Esophagus muscularis mucosa (tissue), 4 donors: Measurements from ENCODE around the gene F11.

Source experiments
- EP300 ChIP-seq: sonication (generic); formaldehyde crosslinking; IDR thresholded peaks from one replicate; pipeline ENCODE4 v1.6.1; 2017; ENCODE audit warnings: antibody characterized with exemption
- POLR2AphosphoS5 ChIP-seq, 2 donors: sonication (generic); formaldehyde crosslinking; IDR thresholded peaks; one replicate each; pipeline ENCODE4 v1.6.1; 2017; ENCODE audit warnings: antibody characterized with exemption in 2 of 2
- TF ChIP-seq, protein P1 (sequence below), 3 experiments: fragments of 200-600 bp in 2 of 3; fragments of 450-650 bp in 1 of 3; sonication (generic) in 2 of 3; IDR thresholded peaks; one replicate each; pipeline ENCODE4 v1.5.1; 2017 to 2019; ENCODE audit warnings: antibody characterized with exemption in 3 of 3, mild to moderate bottlenecking in 2 of 3, moderate library complexity in 1 of 3

DNA sequence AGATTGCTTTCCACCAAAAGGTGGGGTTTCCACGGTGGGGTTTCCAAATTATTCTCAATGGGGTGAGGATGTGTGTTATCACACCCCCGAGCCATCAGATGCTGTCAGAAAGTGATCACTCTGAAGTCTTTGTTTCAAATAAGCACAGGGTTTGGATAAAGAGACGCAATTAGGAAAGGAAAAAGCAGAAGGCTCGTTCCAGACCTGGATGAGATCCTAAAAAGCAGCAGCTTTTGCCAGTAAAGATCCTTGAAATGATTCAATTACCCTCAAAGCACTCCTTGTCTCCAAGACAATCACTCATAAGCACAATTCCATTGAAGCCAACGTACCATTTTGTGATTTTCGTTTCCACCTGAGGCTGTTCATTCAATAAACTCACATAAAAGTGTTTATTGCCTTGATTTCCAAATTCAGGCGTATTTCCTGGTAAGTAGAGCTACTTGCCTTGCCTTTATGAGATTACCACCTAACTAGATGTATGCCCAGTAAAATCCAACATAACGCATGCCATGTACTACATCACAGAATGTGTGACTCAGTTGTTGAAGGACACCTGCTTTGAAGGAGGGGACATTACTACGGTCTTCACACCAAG lies 5.2 kb downstream of the F11 start:
- TF ChIP-seq, protein P1, sequence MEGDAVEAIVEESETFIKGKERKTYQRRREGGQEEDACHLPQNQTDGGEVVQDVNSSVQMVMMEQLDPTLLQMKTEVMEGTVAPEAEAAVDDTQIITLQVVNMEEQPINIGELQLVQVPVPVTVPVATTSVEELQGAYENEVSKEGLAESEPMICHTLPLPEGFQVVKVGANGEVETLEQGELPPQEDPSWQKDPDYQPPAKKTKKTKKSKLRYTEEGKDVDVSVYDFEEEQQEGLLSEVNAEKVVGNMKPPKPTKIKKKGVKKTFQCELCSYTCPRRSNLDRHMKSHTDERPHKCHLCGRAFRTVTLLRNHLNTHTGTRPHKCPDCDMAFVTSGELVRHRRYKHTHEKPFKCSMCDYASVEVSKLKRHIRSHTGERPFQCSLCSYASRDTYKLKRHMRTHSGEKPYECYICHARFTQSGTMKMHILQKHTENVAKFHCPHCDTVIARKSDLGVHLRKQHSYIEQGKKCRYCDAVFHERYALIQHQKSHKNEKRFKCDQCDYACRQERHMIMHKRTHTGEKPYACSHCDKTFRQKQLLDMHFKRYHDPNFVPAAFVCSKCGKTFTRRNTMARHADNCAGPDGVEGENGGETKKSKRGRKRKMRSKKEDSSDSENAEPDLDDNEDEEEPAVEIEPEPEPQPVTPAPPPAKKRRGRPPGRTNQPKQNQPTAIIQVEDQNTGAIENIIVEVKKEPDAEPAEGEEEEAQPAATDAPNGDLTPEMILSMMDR (IDR thresholded peaks at IDR 0.05): no peak
- TF ChIP-seq POLR2AphosphoS5 (IDR thresholded peaks at IDR 0.05) (no peak), EP300 (no peak)
